PFSK-1 (cell line): ENCODE measurements around the gene FAM222A.

Experiments used
- POLR2AphosphoS5 ChIP-seq: IDR thresholded peaks from 2 replicates; pipeline ENCODE4 v1.6.1; 2012; ENCODE audit warnings: low read depth, mild to moderate bottlenecking, control low read depth, low read length, moderate library complexity
- TAF1 ChIP-seq: IDR thresholded peaks from 2 replicates; pipeline ENCODE4 v1.6.1; 2012; ENCODE audit warnings: low read length, control low read depth, borderline replicate concordance; ENCODE audit not compliant: insufficient read depth

DNA sequence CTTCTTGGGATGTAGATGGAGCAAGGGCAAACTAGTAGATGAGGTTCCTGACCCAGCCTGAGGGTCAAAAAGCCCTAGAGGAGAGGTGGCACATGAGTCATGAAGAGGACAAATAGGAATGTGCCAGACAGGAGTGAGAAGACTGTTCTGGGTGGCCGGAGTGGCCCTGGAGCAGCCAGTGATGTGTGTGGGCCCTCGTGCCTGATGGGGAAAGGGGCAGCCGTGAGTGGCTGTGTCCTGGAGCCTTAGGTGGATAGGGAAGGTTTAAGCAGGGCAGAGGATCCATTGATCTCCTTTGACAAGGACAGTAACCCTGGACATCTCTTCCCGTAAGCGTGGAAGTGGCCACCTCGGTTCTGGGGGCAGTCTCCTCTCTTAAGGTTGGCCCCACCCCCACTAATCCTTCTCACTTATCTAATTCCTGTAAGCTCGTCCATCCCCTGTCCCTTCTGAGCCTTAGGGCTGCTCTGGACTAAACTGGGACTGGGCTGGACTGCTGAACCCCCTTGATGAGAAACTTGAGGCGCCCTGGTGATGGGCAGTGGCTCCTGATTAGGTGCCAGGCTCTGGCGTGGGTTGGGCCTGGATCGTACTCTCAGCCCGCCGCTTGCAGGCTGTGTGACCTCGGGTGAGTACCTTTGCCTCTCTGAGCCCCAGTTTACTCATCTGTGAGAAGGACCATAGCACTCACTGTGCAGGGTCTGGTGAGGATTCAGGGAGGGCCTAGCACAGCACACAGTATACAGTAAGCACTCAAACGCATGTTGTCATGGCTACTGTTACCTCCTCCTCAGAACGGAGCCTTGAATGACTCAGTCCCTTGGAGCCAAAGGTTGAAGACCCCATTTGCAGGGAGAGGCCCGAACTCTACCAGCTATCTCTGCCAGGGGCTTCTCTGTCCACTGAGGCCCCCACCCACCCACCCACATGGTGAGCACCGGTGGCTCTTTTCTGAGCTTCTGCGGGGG is 4.0 kb downstream of the FAM222A start:
- no peak for TF ChIP-seq TAF1
- TF ChIP-seq POLR2AphosphoS5 = no peak
